GM06990 (cell line): Measurements from ENCODE around the gene CCNG1.
"Not testable (repeated sequence)": the region's sequence is repeated elsewhere in the genome, so short reads cannot be mapped to it uniquely, and the experiment has no call there.

Experiments used
- DNase-seq: peaks from one replicate; pipeline ENCODE4 v3.0.0-alpha.2; 2011; ENCODE audit not compliant: insufficient read length; ENCODE audit errors: extremely low read depth
- H3K27me3 ChIP-seq: replicated peaks from 2 replicates; pipeline ENCODE4 v1.6.0; 2011; ENCODE audit warnings: low read length; ENCODE audit not compliant: control insufficient read depth, insufficient read depth
- H3K36me3 ChIP-seq: 2 replicates; pipeline ENCODE4 v1.5.1; 2011; ENCODE audit warnings: low read length; ENCODE audit not compliant: control insufficient read depth, insufficient read depth
- H3K4me3 ChIP-seq: replicated peaks from 2 replicates; pipeline ENCODE4 v1.5.1; 2011; ENCODE audit warnings: low read depth, mild to moderate bottlenecking, control low read depth, low read length
- CTCF ChIP-seq: IDR thresholded peaks from 2 replicates; pipeline ENCODE4 v1.5.1; 2011; ENCODE audit warnings: low read length, control low read depth, mild to moderate bottlenecking, inconsistent platforms; ENCODE audit not compliant: insufficient read depth, poor library complexity, severe bottlenecking

CCNG1 gene

GRCh38 chr5:163447191-163447590 is 9.8 kb downstream of the CCNG1 start:
- TF ChIP-seq CTCF, result no peak
- no peak for DNase-seq
- Histone ChIP-seq H3K27me3 (no peaks in the 10 kb centered on the region), H3K36me3 (peaks cover 3% of the 10 kb centered on the region), H3K4me3 (no peak overlapping the region)

GRCh38 chr5:163447875-163448274 is 10.5 kb downstream of the CCNG1 start:
- DNase-seq, result no peak
- Histone ChIP-seq H3K36me3 (peaks cover 1% of the 10 kb centered on the region), H3K4me3 (no peak overlapping the region), H3K27me3 (no peaks in the 10 kb centered on the region)
- TF ChIP-seq CTCF, result no peak

- H3K27me3 ChIP-seq, result no peaks in the 10 kb centered on the region
- peaks cover 1% of the 10 kb centered on the region for H3K36me3 ChIP-seq
- no peak overlapping the region for H3K4me3 ChIP-seq
- no peak for DNase-seq
- TF ChIP-seq CTCF, result no peak
These were observed 11.1 kb downstream of the CCNG1 start for GRCh38 chr5:163448491-163448890.

GRCh38 chr5:163451489-163451888 is 14.1 kb downstream of the CCNG1 start:
- no peaks in the 10 kb centered on the region; the same call in none of the 2 replicates for H3K36me3 ChIP-seq
- no peak overlapping the region for H3K4me3 ChIP-seq
- H3K27me3 ChIP-seq, result no peaks in the 10 kb centered on the region
- TF ChIP-seq CTCF, result no peak
- no peak for DNase-seq

- no peak for DNase-seq
- no peak for TF ChIP-seq CTCF
- Histone ChIP-seq H3K4me3 (no peak overlapping the region), H3K27me3 (no peaks in the 10 kb centered on the region), H3K36me3 (no peaks in the 10 kb centered on the region; the same call in none of the 2 replicates)
These were observed 16.3 kb downstream of the CCNG1 start for GRCh38 chr5:163453705-163454104.

- not testable (repeated sequence) for DNase-seq, H3K4me3 ChIP-seq, H3K36me3 ChIP-seq, H3K27me3 ChIP-seq
These were observed 18.0 kb downstream of the CCNG1 start for GRCh38 chr5:163455406-163455805.
